GM12878 (cell line): Measurements from ENCODE around the gene TSPAN5. TPM values are rescaled to one million over a fixed set of nuclear protein-coding genes. Genes with fewer than 3 reads are reported as not detected.

ENCODE experiments used
- ATAC-seq: fragments of 200-7000 bp; cut with Tn5 transposase; 3 replicates; pipeline ENCODE4 v1.9.1; 2020; ENCODE audit warnings: mild to moderate bottlenecking, moderate library complexity
- BruUV-seq: library from RNA; stranded (reverse); fragments of 400-500 nt; replicated peaks from 2 replicates; lab custom pipeline; 2021; lab: Mats Ljungman, UMichigan
- CTCF ChIA-PET: fragments of 300-600 bp; sonication (Branson Sonifier 250); formaldehyde crosslinking; extraction: SDS; loops from one replicate; lab custom pipeline; 2021; ENCODE audit warnings: inconsistent platforms; lab: Yijun Ruan, JAX
- POLR2A ChIA-PET: fragments of 350-600 bp; formaldehyde crosslinking; extraction: SDS; loops from one replicate; lab custom pipeline; 2021; ENCODE audit warnings: inconsistent platforms; lab: Charles Lee
- RAD21 ChIA-PET: fragments of 300-600 bp; sonication (Branson Sonifier 250); formaldehyde crosslinking; loops from one replicate; lab custom pipeline; 2023; ENCODE audit warnings: antibody characterized with exemption; ENCODE audit not compliant: unreplicated experiment; lab: Charles Lee
- SMC1A ChIA-PET: fragments of 300-600 bp; sonication (Branson Sonifier 250); formaldehyde crosslinking; loops from one replicate; lab custom pipeline; 2023; ENCODE audit not compliant: unreplicated experiment, uncharacterized antibody; lab: Charles Lee
- DNase-seq: peaks from one replicate; pipeline ENCODE4 v3.0.0-alpha.2; 2011; ENCODE audit warnings: low read depth, low spot score
- FAIRE-seq: peaks from 3 replicates; lab custom pipeline; 2011; peaks lifted over from hg19 to GRCh38; lab: Jason Lieb, UNC
- H2AFZ ChIP-seq: 2 replicates; pipeline ENCODE4 v1.6.0; 2011; ENCODE audit warnings: low read depth, low read length, control low read depth; ENCODE audit not compliant: control insufficient read depth
- H3K27ac ChIP-seq: 2 replicates; pipeline ENCODE4 v1.5.1; 2011; ENCODE audit warnings: control low read depth; ENCODE audit not compliant: control insufficient read depth, insufficient read depth
- H3K27me3 ChIP-seq, 2 experiments: replicated peaks in 1 of 2; 2 replicates each; pipeline versions ENCODE4 v1.6.0 to v1.6.1; 2011; ENCODE audit warnings: low read length in 1 of 2; ENCODE audit not compliant: control insufficient read depth in 2 of 2, insufficient read depth in 2 of 2
- H3K36me3 ChIP-seq, 2 experiments: 2 replicates each; pipeline ENCODE4 v1.5.1; 2011; ENCODE audit warnings: low read length in 1 of 2; ENCODE audit not compliant: control insufficient read depth in 2 of 2, insufficient read depth in 2 of 2
- H3K4me1 ChIP-seq: 2 replicates; pipeline ENCODE4 v1.6.1; 2011; ENCODE audit warnings: mild to moderate bottlenecking, low read length, moderate library complexity, mixed read lengths; ENCODE audit not compliant: control insufficient read depth, insufficient read depth
- H3K4me2 ChIP-seq: 2 replicates; pipeline ENCODE4 v1.6.0; 2011; ENCODE audit warnings: control low read depth; ENCODE audit not compliant: control insufficient read depth, insufficient read depth
- H3K4me3 ChIP-seq: fragments of 200-600 bp; sonication (generic); 2 replicates; pipeline ENCODE4 v1.5.1; 2016
- H3K79me2 ChIP-seq: 2 replicates; pipeline ENCODE4 v1.6.0; 2011; ENCODE audit warnings: low read length; ENCODE audit not compliant: control insufficient read depth, insufficient read depth
- H3K9ac ChIP-seq: 2 replicates; pipeline ENCODE4 v1.8.0; 2011; ENCODE audit warnings: low read length, control low read depth, mixed read lengths; ENCODE audit not compliant: control insufficient read depth, insufficient read depth
- H3K9me3 ChIP-seq: replicated peaks from 3 replicates; pipeline ENCODE4 v1.5.1; 2011; ENCODE audit warnings: mild to moderate bottlenecking, low read length; ENCODE audit not compliant: control insufficient read depth, insufficient read depth
- H4K20me1 ChIP-seq: 2 replicates; pipeline ENCODE4 v1.6.0; 2011; ENCODE audit not compliant: control insufficient read depth, insufficient read depth
- BCL11A ChIP-seq: IDR thresholded peaks from 2 replicates; pipeline ENCODE4 v1.6.1; 2011; ENCODE audit warnings: low read depth, low read length
- BHLHE40 ChIP-seq, 2 experiments: fragments of 450-650 bp in 1 of 2; IDR thresholded peaks; 2 replicates each; pipeline ENCODE4 v1.6.1; 2011 to 2017; ENCODE audit warnings: low read depth in 2 of 2, borderline replicate concordance in 1 of 2, improper control_type of control experiment in 1 of 2, low read length in 1 of 2, mild to moderate bottlenecking in 1 of 2
- BRCA1 ChIP-seq: IDR thresholded peaks from 2 replicates; pipeline ENCODE4 v1.6.1; 2011; ENCODE audit warnings: low read depth, low read length, improper control_type of control experiment
- FOXM1 ChIP-seq: IDR thresholded peaks from 2 replicates; pipeline ENCODE4 v1.6.1; 2012; ENCODE audit warnings: low read depth, mild to moderate bottlenecking, inconsistent platforms, low read length, moderate library complexity
- IKZF1 ChIP-seq: fragments of 450-650 bp; conservative IDR thresholded peaks from 2 replicates; pipeline ENCODE4 v1.6.1; 2017; ENCODE audit warnings: antibody characterized with exemption, mild to moderate bottlenecking
- JUNB ChIP-seq: IDR thresholded peaks from 2 replicates; pipeline ENCODE4 v1.6.1; 2016; ENCODE audit warnings: antibody characterized with exemption, mild to moderate bottlenecking
- MYB ChIP-seq: fragments of 150-350 bp; IDR thresholded peaks from 2 replicates; pipeline ENCODE4 v1.6.1; 2014; ENCODE audit warnings: mild to moderate bottlenecking, low read depth, low read length, borderline replicate concordance
- NR2F1 ChIP-seq: fragments of 450-650 bp; conservative IDR thresholded peaks from 2 replicates; pipeline ENCODE4 v1.6.1; 2017; ENCODE audit warnings: mild to moderate bottlenecking
- PML ChIP-seq: IDR thresholded peaks from 2 replicates; pipeline ENCODE4 v1.6.1; 2012; ENCODE audit warnings: low read length, inconsistent platforms
- POLR2AphosphoS2 ChIP-seq: IDR thresholded peaks from 2 replicates; pipeline ENCODE4 v1.6.1; 2011; ENCODE audit warnings: low read depth, mild to moderate bottlenecking, low read length, improper control_type of control experiment, moderate library complexity
- RUNX3 ChIP-seq: IDR thresholded peaks from 2 replicates; pipeline ENCODE4 v1.6.1; 2012; ENCODE audit warnings: low read length, inconsistent platforms
- WGBS: methylation state at CpG from one replicate; pipeline ENCODE4 v1.1.6; 2016; ENCODE audit warnings: low lambda C conversion rate; ENCODE audit not compliant: insufficient replicate concordance, insufficient coverage; ENCODE audit errors: missing lambda C conversion rate; 5-methylcytosine and 5-hydroxymethylcytosine counted together
- in situ Hi-C: fragments of 300-500 bp; cut with MboI; formaldehyde crosslinking; loops from 9 replicates; pipeline ENCODE4 v1.14.3; 2018; ENCODE audit warnings: mixed read lengths
- intact Hi-C: fragments of 100-400 bp; cut with micrococcal nuclease; formaldehyde crosslinking; loops from one replicate; pipeline ENCODE4 v1.14.2; 2022; ENCODE audit not compliant: unreplicated experiment
- polyA plus RNA-seq, 11 experiments: library from polyadenylated mRNA; depleted of rRNA in 4 of 11; unstranded in 6 of 11; stranded (reverse) in 5 of 11; fragments of >200 nt; fragmentation: Nextera tagmentation in 4 of 11; fragmentation: Illumina TruSeq in 1 of 11; extraction: Ambion mirVana in 4 of 11; extraction: Trizol in 1 of 11; gene quantifications; 1 replicate in 1 of 11; 2 replicates in 10 of 11; pipeline versions ENCODE4 v1.2.1 to v1.2.3, GENCODE V29; 2011 to 2016; ENCODE audit warnings: inconsistent platforms in 2 of 11, missing spikeins in 2 of 11, low read depth in 1 of 11
- total RNA-seq, 4 experiments: library from RNA; depleted of rRNA in 3 of 4; stranded (reverse); fragments of >200 nt in 3 of 4; fragmentation: Illumina TruSeq in 1 of 4; extraction: Trizol in 1 of 4; gene quantifications; 2 replicates each; pipeline versions ENCODE4 v1.2.1 to v1.2.3, GENCODE V29; 2013 to 2021
- TF ChIP-seq, protein P1 (sequence below): fragments of 450-650 bp; formaldehyde crosslinking; IDR thresholded peaks from 2 replicates; pipeline ENCODE4 v1.4.0; 2020; ENCODE audit warnings: mild to moderate bottlenecking, moderate library complexity
- TF ChIP-seq, protein P2 (sequence below): IDR thresholded peaks from 2 replicates; pipeline ENCODE4 v1.6.1; 2012; ENCODE audit warnings: low read length, inconsistent platforms

TSPAN5 gene
- total and polyA plus RNA-seq, 10 of the 15 experiments (the other 5 are each of a cell fraction or from before 2014, with no cell fraction given): 0.09 to 8.2 (median 0.27) TPM

DNA sequence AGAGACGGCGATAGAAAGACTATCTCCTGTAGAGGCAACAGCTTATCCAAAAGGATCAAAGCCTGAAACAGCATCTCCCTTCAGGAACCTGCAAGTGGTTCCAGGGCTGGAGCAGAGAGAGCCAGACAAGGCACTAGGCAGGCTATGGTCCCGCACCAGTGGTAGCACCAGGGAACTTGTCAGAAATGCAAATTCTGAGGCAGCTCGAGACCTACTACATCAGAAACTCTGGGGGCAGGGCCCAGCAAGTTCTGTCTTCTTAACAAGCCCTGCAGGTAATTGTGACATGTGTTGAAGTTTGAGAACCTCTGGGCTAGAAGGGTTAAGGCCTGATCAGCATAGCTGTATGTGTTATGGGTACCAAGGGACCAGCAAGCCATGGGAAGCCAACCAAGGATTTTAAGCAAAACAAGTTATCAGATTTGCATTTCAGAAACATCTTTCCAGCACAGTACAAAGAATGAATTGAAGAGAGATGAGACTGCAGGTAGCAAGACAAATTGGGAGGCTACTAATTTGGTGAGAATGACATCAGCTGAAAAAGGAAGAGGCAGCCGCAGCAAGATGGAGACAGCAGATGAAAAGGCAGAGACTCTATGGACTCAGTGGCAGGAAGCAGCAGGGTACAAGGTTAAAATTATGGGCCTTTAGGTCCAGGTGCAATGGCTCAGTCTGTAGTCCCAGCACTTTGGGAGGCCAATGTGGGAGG, 139.7 kb downstream of the TSPAN5 start:
- Histone ChIP-seq H3K27ac (no peak overlapping the region), H4K20me1 (no peaks in the 10 kb centered on the region), H3K4me2 (peak overlapping the region; percentile 26), H2AFZ (no peak overlapping the region; the same call in 1 of the 2 replicates), H3K79me2 (no peaks in the 10 kb centered on the region), H3K9ac (no peak overlapping the region), H3K36me3 (no peaks in the 10 kb centered on the region), H3K4me3 (no peak overlapping the region), H3K9me3 (no peaks in the 10 kb centered on the region; the same call in 1 of the 3 replicates), H3K4me1 (peaks cover 6% of the 10 kb centered on the region), H3K27me3 (no peaks in the 10 kb centered on the region)
- peak; percentile 7 for FAIRE-seq
- ATAC-seq: peak; percentile 93
- POLR2A ChIA-PET: no interaction called here
- intact Hi-C loops: no loop called here
- SMC1A ChIA-PET: interaction anchor here (0.6 to 2.7 kb wide), 8 partner anchors 8 to 123 kb away, joined by 3 to 15 read pairs (median 4); no protein-coding TSS in a partner anchor
- WGBS: 3% methylated on average over 5 of the region's 5 CpGs
- BruUV-seq: no TSS peak
- RAD21 ChIA-PET: interaction anchor here (0.9 to 2.1 kb wide), 4 partner anchors 11 to 51 kb away, joined by 3 to 7 read pairs (median 5); no protein-coding TSS in a partner anchor
- CTCF ChIA-PET: interaction anchor here (0.6 to 1.4 kb wide), 4 partner anchors 9 to 51 kb away, joined by 3 to 5 read pairs (median 4); no protein-coding TSS in a partner anchor
- DNase-seq: peak; percentile 19
- in situ Hi-C loops: no loop called here
- TF ChIP-seq PML (no peak), BHLHE40 (IDR thresholded peaks at IDR 0.05; ENCODE audit: borderline replicate concordance in 1 of 2, low read depth in 2 of 2, low read length in 1 of 2) (peak in 1 of 2 experiments; percentile 17; a peak in 1 of 4 replicates), BRCA1 (no peak), NR2F1 (0 out of 2 replicates have a peak, but pooled peaks have one; percentile 21), POLR2AphosphoS2 (no peak), BCL11A (no peak), MYB (no peak), FOXM1 (no peak; the same call in 1 of the 2 replicates), JUNB (peak; percentile 53; the same call in 1 of the 2 replicates), IKZF1 (peak; percentile 43; the same call in 1 of the 2 replicates), RUNX3 (peak; percentile 10)
- TF ChIP-seq, protein P1, sequence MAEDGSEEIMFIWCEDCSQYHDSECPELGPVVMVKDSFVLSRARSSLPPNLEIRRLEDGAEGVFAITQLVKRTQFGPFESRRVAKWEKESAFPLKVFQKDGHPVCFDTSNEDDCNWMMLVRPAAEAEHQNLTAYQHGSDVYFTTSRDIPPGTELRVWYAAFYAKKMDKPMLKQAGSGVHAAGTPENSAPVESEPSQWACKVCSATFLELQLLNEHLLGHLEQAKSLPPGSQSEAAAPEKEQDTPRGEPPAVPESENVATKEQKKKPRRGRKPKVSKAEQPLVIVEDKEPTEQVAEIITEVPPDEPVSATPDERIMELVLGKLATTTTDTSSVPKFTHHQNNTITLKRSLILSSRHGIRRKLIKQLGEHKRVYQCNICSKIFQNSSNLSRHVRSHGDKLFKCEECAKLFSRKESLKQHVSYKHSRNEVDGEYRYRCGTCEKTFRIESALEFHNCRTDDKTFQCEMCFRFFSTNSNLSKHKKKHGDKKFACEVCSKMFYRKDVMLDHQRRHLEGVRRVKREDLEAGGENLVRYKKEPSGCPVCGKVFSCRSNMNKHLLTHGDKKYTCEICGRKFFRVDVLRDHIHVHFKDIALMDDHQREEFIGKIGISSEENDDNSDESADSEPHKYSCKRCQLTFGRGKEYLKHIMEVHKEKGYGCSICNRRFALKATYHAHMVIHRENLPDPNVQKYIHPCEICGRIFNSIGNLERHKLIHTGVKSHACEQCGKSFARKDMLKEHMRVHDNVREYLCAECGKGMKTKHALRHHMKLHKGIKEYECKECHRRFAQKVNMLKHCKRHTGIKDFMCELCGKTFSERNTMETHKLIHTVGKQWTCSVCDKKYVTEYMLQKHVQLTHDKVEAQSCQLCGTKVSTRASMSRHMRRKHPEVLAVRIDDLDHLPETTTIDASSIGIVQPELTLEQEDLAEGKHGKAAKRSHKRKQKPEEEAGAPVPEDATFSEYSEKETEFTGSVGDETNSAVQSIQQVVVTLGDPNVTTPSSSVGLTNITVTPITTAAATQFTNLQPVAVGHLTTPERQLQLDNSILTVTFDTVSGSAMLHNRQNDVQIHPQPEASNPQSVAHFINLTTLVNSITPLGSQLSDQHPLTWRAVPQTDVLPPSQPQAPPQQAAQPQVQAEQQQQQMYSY (CRISPR knock-in tag): no peak
- TF ChIP-seq, protein P2, sequence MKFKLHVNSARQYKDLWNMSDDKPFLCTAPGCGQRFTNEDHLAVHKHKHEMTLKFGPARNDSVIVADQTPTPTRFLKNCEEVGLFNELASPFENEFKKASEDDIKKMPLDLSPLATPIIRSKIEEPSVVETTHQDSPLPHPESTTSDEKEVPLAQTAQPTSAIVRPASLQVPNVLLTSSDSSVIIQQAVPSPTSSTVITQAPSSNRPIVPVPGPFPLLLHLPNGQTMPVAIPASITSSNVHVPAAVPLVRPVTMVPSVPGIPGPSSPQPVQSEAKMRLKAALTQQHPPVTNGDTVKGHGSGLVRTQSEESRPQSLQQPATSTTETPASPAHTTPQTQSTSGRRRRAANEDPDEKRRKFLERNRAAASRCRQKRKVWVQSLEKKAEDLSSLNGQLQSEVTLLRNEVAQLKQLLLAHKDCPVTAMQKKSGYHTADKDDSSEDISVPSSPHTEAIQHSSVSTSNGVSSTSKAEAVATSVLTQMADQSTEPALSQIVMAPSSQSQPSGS: 0 out of 2 replicates have a peak, but pooled peaks have one; percentile 8
